Mucosa of descending colon (tissue), 3 donors: ENCODE data around the gene VNN1. TPM values are rescaled to one million over a fixed set of nuclear protein-coding genes. Genes with fewer than 3 reads are reported as not detected.
"Not testable (repeated sequence)": the region's sequence is repeated elsewhere in the genome, so short reads cannot be mapped to it uniquely, and the experiment has no call there.

Source experiments
- ATAC-seq: fragments of 200-7000 bp; cut with Tn5 transposase; one replicate; pipeline ENCODE4 v1.9.1; 2020; ENCODE audit warnings: mild to moderate bottlenecking, moderate library complexity
- DNase-seq, 3 donors: peaks; one replicate each; pipeline ENCODE4 v3.0.0-alpha.2; 2020
- H3K36me3 ChIP-seq: fragments of 200-600 bp; one replicate; pipeline ENCODE4 v1.8.0; 2021; ENCODE audit warnings: low read depth, mild to moderate bottlenecking
- H3K4me1 ChIP-seq: fragments of 200-600 bp; one replicate; pipeline ENCODE4 v1.8.0; 2021; ENCODE audit warnings: low read depth, mild to moderate bottlenecking
- H3K4me3 ChIP-seq: fragments of 200-600 bp; one replicate; pipeline ENCODE4 v1.8.0; 2021; ENCODE audit warnings: mild to moderate bottlenecking
- H3K9me3 ChIP-seq: fragments of 200-600 bp; one replicate; pipeline ENCODE4 v1.8.0; 2021; ENCODE audit warnings: mild to moderate bottlenecking
- intact Hi-C, 2 donors: fragments of 100-400 bp; cut with DNase I in 1 of 2; cut with micrococcal nuclease in 1 of 2; formaldehyde crosslinking; loops; one replicate each; pipeline versions ENCODE4 v1.11.0 to v1.11.1; 2022; cut with DNase I, micrococcal nuclease
- total RNA-seq, 3 donors: library from RNA; stranded (reverse); fragmentation: NEBNext Ultra II Directional in 2 of 3; extraction: Animal tissue kit (Norgen Biotek cat#: 25700) in 2 of 3; gene quantifications; one replicate each; pipeline versions ENCODE4 v1.2.1 to v1.2.4, GENCODE V29; 2021 to 2023
- TF ChIP-seq, protein P1 (sequence below): fragments of 200-600 bp; IDR thresholded peaks from one replicate; pipeline ENCODE4 v1.8.0; 2022; ENCODE audit warnings: antibody characterized with exemption, mild to moderate bottlenecking
- donor health status: DM: no; HTN: no; CAD: no; lungs with moderate emphysema.
- donor health status: DM: no; HTN: no; CAD: no.
- donor health status: DM: no; HTN: yes; CAD: no.

Gene VNN1
- total RNA-seq, 3 donors from 2014 or later, result 0.55 to 2.3 (median 0.82) TPM

DNA sequence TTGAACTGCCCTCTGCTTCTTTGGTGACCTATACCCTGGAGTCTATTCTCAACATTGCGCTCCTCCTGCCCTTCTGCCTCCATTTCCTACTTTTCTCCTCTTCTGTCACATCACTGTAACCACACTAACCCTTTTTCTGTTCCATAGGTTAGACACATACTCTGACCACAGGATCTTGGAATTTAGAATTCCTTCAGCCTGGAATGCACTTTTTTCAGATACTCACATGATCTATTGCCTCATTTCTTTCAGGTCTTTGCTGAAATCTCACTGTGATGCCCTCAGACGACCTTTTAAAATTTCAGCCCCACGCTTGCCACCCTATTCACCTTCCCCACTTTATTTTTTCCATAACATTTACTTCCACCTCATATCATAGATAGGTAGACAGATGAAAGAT lies 5.1 kb downstream of the VNN1 start:
- Histone ChIP-seq H3K4me3 (no peak overlapping the region), H3K9me3 (no peaks in the 10 kb centered on the region), H3K4me1 (peaks cover under 1% of the 10 kb centered on the region), H3K36me3 (no peaks in the 10 kb centered on the region)
- TF ChIP-seq, protein P1, sequence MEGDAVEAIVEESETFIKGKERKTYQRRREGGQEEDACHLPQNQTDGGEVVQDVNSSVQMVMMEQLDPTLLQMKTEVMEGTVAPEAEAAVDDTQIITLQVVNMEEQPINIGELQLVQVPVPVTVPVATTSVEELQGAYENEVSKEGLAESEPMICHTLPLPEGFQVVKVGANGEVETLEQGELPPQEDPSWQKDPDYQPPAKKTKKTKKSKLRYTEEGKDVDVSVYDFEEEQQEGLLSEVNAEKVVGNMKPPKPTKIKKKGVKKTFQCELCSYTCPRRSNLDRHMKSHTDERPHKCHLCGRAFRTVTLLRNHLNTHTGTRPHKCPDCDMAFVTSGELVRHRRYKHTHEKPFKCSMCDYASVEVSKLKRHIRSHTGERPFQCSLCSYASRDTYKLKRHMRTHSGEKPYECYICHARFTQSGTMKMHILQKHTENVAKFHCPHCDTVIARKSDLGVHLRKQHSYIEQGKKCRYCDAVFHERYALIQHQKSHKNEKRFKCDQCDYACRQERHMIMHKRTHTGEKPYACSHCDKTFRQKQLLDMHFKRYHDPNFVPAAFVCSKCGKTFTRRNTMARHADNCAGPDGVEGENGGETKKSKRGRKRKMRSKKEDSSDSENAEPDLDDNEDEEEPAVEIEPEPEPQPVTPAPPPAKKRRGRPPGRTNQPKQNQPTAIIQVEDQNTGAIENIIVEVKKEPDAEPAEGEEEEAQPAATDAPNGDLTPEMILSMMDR, result no peak
- intact Hi-C loops, result no loop called here
- ATAC-seq (no peak), DNase-seq (no peak)

DNA sequence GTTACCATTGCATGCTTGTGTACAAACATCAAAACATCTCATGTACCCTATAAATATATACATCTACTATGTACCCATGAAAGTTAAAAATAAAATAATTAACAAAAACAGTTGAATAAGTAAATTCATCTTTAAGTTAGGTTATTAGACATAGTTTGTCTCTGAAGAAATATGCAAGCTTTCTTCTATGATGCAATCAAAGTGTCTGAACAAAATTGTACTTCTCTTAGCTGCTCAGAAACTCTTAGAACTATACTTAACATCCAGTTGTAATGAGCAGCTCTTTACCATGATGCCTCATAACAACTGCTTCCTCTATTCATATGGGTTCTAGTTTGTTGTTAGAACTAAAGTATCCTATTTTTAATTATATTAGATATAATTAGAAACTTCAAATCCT lies 5.9 kb downstream of the VNN1 start:
- H3K4me1 ChIP-seq, result no peaks in the 10 kb centered on the region
- no peak for ATAC-seq
- no peaks in the 10 kb centered on the region for H3K36me3 ChIP-seq
- TF ChIP-seq, protein P1, result no peak
- DNase-seq, result no peak
- intact Hi-C loops, result no loop called here
- no peaks in the 10 kb centered on the region for H3K9me3 ChIP-seq
- no peak overlapping the region for H3K4me3 ChIP-seq

DNA sequence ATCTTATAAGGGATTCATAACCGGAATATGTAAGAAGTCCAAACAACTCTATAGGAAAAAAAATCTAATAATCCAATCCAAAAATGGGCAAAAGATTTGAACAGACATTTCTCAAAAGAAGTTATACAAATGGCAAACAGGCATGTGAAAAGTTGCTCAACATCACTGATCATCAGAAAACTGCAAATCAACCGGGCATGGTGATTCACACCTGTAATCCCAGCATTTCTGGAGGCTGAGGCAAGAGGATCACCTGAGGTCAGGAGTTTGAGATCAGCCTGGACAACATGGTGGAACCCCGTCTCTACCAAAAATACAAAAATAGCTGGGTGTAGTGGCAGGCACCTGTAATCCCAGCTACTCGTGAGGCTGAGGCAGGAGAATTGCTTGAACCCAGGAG lies 7.1 kb downstream of the VNN1 start:
- H3K4me3 ChIP-seq, DNase-seq, intact Hi-C loops, H3K9me3 ChIP-seq, H3K36me3 ChIP-seq, H3K4me1 ChIP-seq, ATAC-seq: not testable (repeated sequence)

DNA sequence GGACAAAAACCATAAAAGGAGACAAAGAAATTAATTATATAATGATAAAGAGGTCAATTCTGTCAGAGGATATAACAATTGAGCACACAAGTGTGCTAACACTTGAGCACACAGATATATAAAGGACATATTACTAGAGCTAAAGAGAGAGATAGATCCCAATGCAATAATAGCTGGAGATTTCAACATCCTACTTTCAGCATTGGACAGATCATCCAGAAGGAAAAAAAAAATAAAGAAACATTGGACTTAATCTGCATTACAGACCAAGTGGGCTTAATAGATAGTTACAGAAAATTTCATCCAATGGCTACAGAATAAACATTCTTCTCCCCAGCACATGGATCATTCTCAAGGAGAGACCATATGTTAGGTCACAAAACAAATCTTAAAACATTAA lies 9.9 kb downstream of the VNN1 start:
- H3K9me3 ChIP-seq, result no peaks in the 10 kb centered on the region
- no peak overlapping the region for H3K4me3 ChIP-seq
- TF ChIP-seq, protein P1, result no peak
- ATAC-seq (no peak), DNase-seq (no peak)
- no peaks in the 10 kb centered on the region for H3K36me3 ChIP-seq
- intact Hi-C loops, result no loop called here
- H3K4me1 ChIP-seq, result no peaks in the 10 kb centered on the region

DNA sequence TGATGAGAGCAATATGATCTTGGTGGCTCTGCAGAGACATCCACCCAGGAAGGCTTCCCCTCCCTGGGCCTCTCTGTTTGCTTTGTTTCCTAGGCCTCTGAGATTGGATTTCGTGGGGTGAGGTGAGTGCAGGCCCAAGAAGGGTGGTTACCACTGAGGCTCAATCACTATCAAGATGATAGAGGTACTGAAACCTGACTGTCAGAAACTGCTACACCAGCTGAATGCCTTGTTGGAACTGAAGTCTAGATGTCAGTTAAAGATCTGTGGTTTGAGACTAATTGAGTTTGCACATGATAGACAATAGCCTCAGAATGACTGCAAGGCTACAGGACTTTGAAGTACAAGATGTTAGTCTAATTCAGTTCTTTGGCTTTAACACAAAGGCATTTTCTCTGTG lies 15.2 kb downstream of the VNN1 start:
- no peak overlapping the region for H3K4me3 ChIP-seq
- peaks cover 6% of the 10 kb centered on the region for H3K9me3 ChIP-seq
- no peaks in the 10 kb centered on the region for H3K36me3 ChIP-seq
- no peaks in the 10 kb centered on the region for H3K4me1 ChIP-seq
- no peak for DNase-seq
- no peak for ATAC-seq
- TF ChIP-seq, protein P1, result no peak
- intact Hi-C loops, result no loop called here

DNA sequence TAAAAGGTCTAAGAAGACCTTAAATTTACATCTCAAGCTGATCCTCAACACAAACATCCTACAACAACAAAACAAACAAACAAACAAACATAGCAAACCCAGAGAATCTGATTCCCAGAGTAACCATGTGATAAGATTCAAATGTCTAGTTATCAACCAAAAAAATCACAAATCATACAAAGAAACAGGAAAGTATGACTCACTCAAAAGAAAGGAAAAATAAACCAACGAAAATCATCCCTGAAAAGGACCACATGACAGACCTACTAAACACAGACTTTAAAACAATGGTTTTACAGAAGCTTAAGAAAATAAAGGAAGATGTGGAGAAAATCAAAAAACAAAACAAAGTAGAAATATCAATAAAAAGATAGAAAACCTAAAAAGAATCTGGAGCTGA lies 18.1 kb downstream of the VNN1 start:
- intact Hi-C loops, result no loop called here
- DNase-seq (no peak), ATAC-seq (no peak)

More for the DNA sequence above, 18.1 kb downstream of the VNN1 start:
- TF ChIP-seq, protein P1, result no peak
- H3K4me3 ChIP-seq, result no peak overlapping the region
- no peaks in the 10 kb centered on the region for H3K36me3 ChIP-seq
- H3K9me3 ChIP-seq, result peaks cover 6% of the 10 kb centered on the region
- H3K4me1 ChIP-seq, result no peaks in the 10 kb centered on the region
